ENCODE data around the gene MASP1. TPM values are rescaled to one million over a fixed set of nuclear protein-coding genes. Genes with fewer than 3 reads are reported as not detected.

MASP1 gene
- total and polyA plus RNA-seq, 2 donors (not counting 1 experiment from before 2014, with no cell fraction given), result not detected

DNA sequence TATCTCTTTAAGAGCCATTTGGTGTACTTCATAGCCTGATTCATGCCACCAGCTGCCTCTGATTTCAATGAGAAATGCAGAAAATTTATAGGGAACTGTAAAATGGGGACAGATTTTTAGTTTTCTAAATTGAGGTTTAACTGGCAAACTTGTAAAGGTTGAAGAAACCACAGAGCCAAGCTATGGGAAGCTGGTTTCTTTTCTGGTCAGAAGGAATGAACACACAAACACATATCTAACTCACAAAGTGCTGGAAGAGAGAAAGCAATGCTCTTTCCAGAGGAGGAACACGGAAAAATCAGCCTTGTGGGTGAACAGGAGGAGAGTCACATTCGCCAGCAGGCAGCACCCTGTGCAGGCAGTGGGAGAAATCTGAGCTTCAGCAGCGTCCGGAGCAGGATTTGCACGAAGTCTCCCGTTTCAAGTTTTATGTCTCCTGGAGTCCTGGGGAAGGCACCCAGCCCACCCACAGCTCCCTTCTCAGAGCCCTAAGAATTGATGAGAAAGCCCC lies 481 bp downstream of the MASP1 start:
- 39% methylated on average over 6 of the region's 6 CpGs for WGBS (ENCODE audit: insufficient coverage)
- Histone ChIP-seq H3K4me2 (replicated peaks; ENCODE audit: low read depth, low read length, poor library complexity, severe bottlenecking) (no peak overlapping the region), H3K4me1 (ENCODE audit: control insufficient read depth in 2 of 2, insufficient read depth in 2 of 2, low read length in 2 of 2) (no peaks in the 10 kb centered on the region), H3K27me3 (replicated peaks in 1 of 4; ENCODE audit: control extremely low read depth in 1 of 4, control insufficient read depth in 3 of 4, insufficient read depth in 4 of 4, low read length in 3 of 4) (peaks cover 0 to 3% (median 1%) of the 10 kb centered on the region in 4 experiments), H3K9ac (ENCODE audit: low read length) (no peak overlapping the region), H3K9me3 (ENCODE audit: control extremely low read depth in 1 of 3, control insufficient read depth in 2 of 3, insufficient read depth in 1 of 3, low read length in 2 of 3) (peaks cover 0 to 2% (median 0%) of the 10 kb centered on the region in 3 donors), H3K4me3 (ENCODE audit: control extremely low read depth in 1 of 5, extremely low read depth in 1 of 5, insufficient read depth in 1 of 5, low read depth in 2 of 5, low read length in 4 of 5) (no peak overlapping the region), H2AFZ (ENCODE audit: insufficient read depth, low read depth, low read length, poor library complexity, severe bottlenecking) (no peak overlapping the region), H3K79me2 (ENCODE audit: control insufficient read depth, insufficient read depth, low read length) (no peaks in the 10 kb centered on the region), H3K27ac (ENCODE audit: low read length in 2 of 2) (no peak overlapping the region), H3K36me3 (replicated peaks in 1 of 2; ENCODE audit: control extremely low read depth in 1 of 2, control insufficient read depth in 1 of 2, extremely low read depth in 1 of 2, insufficient read depth in 2 of 2, low read length in 1 of 2) (no peaks in the 10 kb centered on the region), H4K20me1 (ENCODE audit: control insufficient read depth, insufficient read depth, low read length, poor library complexity, severe bottlenecking) (no peaks in the 10 kb centered on the region)
- Mint-ChIP-seq H3K4me3 (no peak overlapping the region), H3K27ac (no peak overlapping the region), H3K4me1 (no peaks in the 10 kb centered on the region), H3K9me3 (ENCODE audit: insufficient read depth) (no peaks in the 10 kb centered on the region), H3K27me3 (peaks cover 44% of the 10 kb centered on the region)
- ChIA-PET CTCF (no interaction called here), POLR2A (no interaction called here)
- TF ChIP-seq EZH2 (IDR thresholded peaks at IDR 0.05; ENCODE audit: borderline replicate concordance, insufficient read depth, low read depth, low read length, poor library complexity, severe bottlenecking), result no peak
- TF ChIP-seq, protein P1, sequence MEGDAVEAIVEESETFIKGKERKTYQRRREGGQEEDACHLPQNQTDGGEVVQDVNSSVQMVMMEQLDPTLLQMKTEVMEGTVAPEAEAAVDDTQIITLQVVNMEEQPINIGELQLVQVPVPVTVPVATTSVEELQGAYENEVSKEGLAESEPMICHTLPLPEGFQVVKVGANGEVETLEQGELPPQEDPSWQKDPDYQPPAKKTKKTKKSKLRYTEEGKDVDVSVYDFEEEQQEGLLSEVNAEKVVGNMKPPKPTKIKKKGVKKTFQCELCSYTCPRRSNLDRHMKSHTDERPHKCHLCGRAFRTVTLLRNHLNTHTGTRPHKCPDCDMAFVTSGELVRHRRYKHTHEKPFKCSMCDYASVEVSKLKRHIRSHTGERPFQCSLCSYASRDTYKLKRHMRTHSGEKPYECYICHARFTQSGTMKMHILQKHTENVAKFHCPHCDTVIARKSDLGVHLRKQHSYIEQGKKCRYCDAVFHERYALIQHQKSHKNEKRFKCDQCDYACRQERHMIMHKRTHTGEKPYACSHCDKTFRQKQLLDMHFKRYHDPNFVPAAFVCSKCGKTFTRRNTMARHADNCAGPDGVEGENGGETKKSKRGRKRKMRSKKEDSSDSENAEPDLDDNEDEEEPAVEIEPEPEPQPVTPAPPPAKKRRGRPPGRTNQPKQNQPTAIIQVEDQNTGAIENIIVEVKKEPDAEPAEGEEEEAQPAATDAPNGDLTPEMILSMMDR (IDR thresholded peaks at IDR 0.05), result no peak
- ATAC-seq (ENCODE audit: low read depth) (no peak), DNase-seq (no peak)
- intact Hi-C loops (cut with micrococcal nuclease), result no loop called here

GRCh38 chr3:187290503-187290902 lies 1.0 kb downstream of the MASP1 start:
- Histone ChIP-seq H3K4me1 (ENCODE audit: control insufficient read depth in 2 of 2, insufficient read depth in 2 of 2, low read length in 2 of 2) (no peaks in the 10 kb centered on the region), H3K9ac (ENCODE audit: low read length) (no peak overlapping the region), H4K20me1 (ENCODE audit: control insufficient read depth, insufficient read depth, low read length, poor library complexity, severe bottlenecking) (no peaks in the 10 kb centered on the region), H3K4me2 (replicated peaks; ENCODE audit: low read depth, low read length, poor library complexity, severe bottlenecking) (no peak overlapping the region), H3K36me3 (replicated peaks in 1 of 2; ENCODE audit: control extremely low read depth in 1 of 2, control insufficient read depth in 1 of 2, extremely low read depth in 1 of 2, insufficient read depth in 2 of 2, low read length in 1 of 2) (no peaks in the 10 kb centered on the region), H3K79me2 (ENCODE audit: control insufficient read depth, insufficient read depth, low read length) (no peaks in the 10 kb centered on the region), H3K27me3 (replicated peaks in 1 of 4; ENCODE audit: control extremely low read depth in 1 of 4, control insufficient read depth in 3 of 4, insufficient read depth in 4 of 4, low read length in 3 of 4) (peaks cover 0 to 3% (median 1%) of the 10 kb centered on the region in 4 experiments), H3K4me3 (ENCODE audit: control extremely low read depth in 1 of 5, extremely low read depth in 1 of 5, insufficient read depth in 1 of 5, low read depth in 2 of 5, low read length in 4 of 5) (no peak overlapping the region), H3K27ac (ENCODE audit: low read length in 2 of 2) (no peak overlapping the region), H2AFZ (ENCODE audit: insufficient read depth, low read depth, low read length, poor library complexity, severe bottlenecking) (no peak overlapping the region), H3K9me3 (ENCODE audit: control extremely low read depth in 1 of 3, control insufficient read depth in 2 of 3, insufficient read depth in 1 of 3, low read length in 2 of 3) (peaks cover 0 to 2% (median 0%) of the 10 kb centered on the region in 3 donors)
- CTCF ChIA-PET, result no interaction called here
- Mint-ChIP-seq H3K4me1 (no peaks in the 10 kb centered on the region), H3K4me3 (no peak overlapping the region), H3K27ac (no peak overlapping the region), H3K27me3 (peaks cover 44% of the 10 kb centered on the region), H3K9me3 (ENCODE audit: insufficient read depth) (no peaks in the 10 kb centered on the region)
- WGBS (ENCODE audit: insufficient coverage), result no CpG with 5 or more reads among the region's 1 CpG
- POLR2A ChIA-PET, result no interaction called here
- no peak for ATAC-seq (ENCODE audit: low read depth)
- intact Hi-C loops (cut with micrococcal nuclease), result no loop called here
- TF ChIP-seq, protein P1 (IDR thresholded peaks at IDR 0.05), result no peak
- no peak for TF ChIP-seq EZH2 (IDR thresholded peaks at IDR 0.05; ENCODE audit: borderline replicate concordance, insufficient read depth, low read depth, low read length, poor library complexity, severe bottlenecking)
- DNase-seq, result no peak

Data from B cell (primary cell).